ENCODE measurements around the gene SMARCD2.

The SMARCD2 gene

GRCh38 chr17:63837962-63838600, 4.4 kb downstream of the SMARCD2 start:
- Histone ChIP-seq H3K27ac (ENCODE audit: low read depth, low read length) (peak overlapping the region; percentile 31), H3K4me3 (ENCODE audit: low read depth, low read length) (no peak overlapping the region)

GRCh38 chr17:63837480-63837879, 5.0 kb downstream of the SMARCD2 start:
- H3K4me1 ChIP-seq (ENCODE audit: control insufficient read depth, insufficient read depth, low read length) = peaks cover 29% of the 10 kb centered on the region
- no peak overlapping the region for H3K27ac ChIP-seq (ENCODE audit: low read depth, low read length)
- H3K36me3 ChIP-seq (ENCODE audit: control insufficient read depth, insufficient read depth, low read length) = peaks cover 47% of the 10 kb centered on the region
- no peak overlapping the region for H3K4me3 ChIP-seq (ENCODE audit: low read depth, low read length)
- H3K27me3 ChIP-seq (ENCODE audit: control insufficient read depth, insufficient read depth, low read length) = no peaks in the 10 kb centered on the region
- H3K9me3 ChIP-seq (ENCODE audit: control insufficient read depth, insufficient read depth, low read length) = no peaks in the 10 kb centered on the region
- H3K9ac ChIP-seq (ENCODE audit: low read depth, low read length) = no peak overlapping the region

More at GRCh38 chr17:63837962-63838600, 4.4 kb downstream of the SMARCD2 start:
- peaks cover 29% of the 10 kb centered on the region for H3K4me1 ChIP-seq (ENCODE audit: control insufficient read depth, insufficient read depth, low read length)
- H3K36me3 ChIP-seq (ENCODE audit: control insufficient read depth, insufficient read depth, low read length) = peaks cover 41% of the 10 kb centered on the region
- H3K27me3 ChIP-seq (ENCODE audit: control insufficient read depth, insufficient read depth, low read length) = no peaks in the 10 kb centered on the region
- no peak overlapping the region for H3K9ac ChIP-seq (ENCODE audit: low read depth, low read length)
- no peaks in the 10 kb centered on the region for H3K9me3 ChIP-seq (ENCODE audit: control insufficient read depth, insufficient read depth, low read length)

GRCh38 chr17:63836811-63837210, 5.7 kb downstream of the SMARCD2 start:
- H3K27me3 ChIP-seq (ENCODE audit: control insufficient read depth, insufficient read depth, low read length) = no peaks in the 10 kb centered on the region
- H3K27ac ChIP-seq (ENCODE audit: low read depth, low read length) = no peak overlapping the region
- H3K9ac ChIP-seq (ENCODE audit: low read depth, low read length) = no peak overlapping the region
- H3K9me3 ChIP-seq (ENCODE audit: control insufficient read depth, insufficient read depth, low read length) = no peaks in the 10 kb centered on the region
- H3K36me3 ChIP-seq (ENCODE audit: control insufficient read depth, insufficient read depth, low read length) = peaks cover 54% of the 10 kb centered on the region
- H3K4me1 ChIP-seq (ENCODE audit: control insufficient read depth, insufficient read depth, low read length) = peaks cover 29% of the 10 kb centered on the region
- H3K4me3 ChIP-seq (ENCODE audit: low read depth, low read length) = no peak overlapping the region

- peaks cover 70% of the 10 kb centered on the region for H3K36me3 ChIP-seq (ENCODE audit: control insufficient read depth, insufficient read depth, low read length)
- no peaks in the 10 kb centered on the region for H3K9me3 ChIP-seq (ENCODE audit: control insufficient read depth, insufficient read depth, low read length)
Observed at GRCh38 chr17:63835167-63835720, 7.2 kb downstream of the SMARCD2 start.

GRCh38 chr17:63834431-63835166, 7.9 kb downstream of the SMARCD2 start:
- H3K4me3 ChIP-seq (ENCODE audit: low read depth, low read length) = no peak overlapping the region

More at GRCh38 chr17:63835167-63835720, 7.2 kb downstream of the SMARCD2 start:
- Histone ChIP-seq H3K4me1 (ENCODE audit: control insufficient read depth, insufficient read depth, low read length) (peaks cover 15% of the 10 kb centered on the region), H3K27ac (ENCODE audit: low read depth, low read length) (no peak overlapping the region), H3K4me3 (ENCODE audit: low read depth, low read length) (no peak overlapping the region), H3K9ac (ENCODE audit: low read depth, low read length) (no peak overlapping the region), H3K27me3 (ENCODE audit: control insufficient read depth, insufficient read depth, low read length) (no peaks in the 10 kb centered on the region)

GRCh38 chr17:63833741-63834373, 8.6 kb downstream of the SMARCD2 start:
- Histone ChIP-seq H3K9ac (ENCODE audit: low read depth, low read length) (no peak overlapping the region), H3K36me3 (ENCODE audit: control insufficient read depth, insufficient read depth, low read length) (peaks cover 84% of the 10 kb centered on the region), H3K4me3 (ENCODE audit: low read depth, low read length) (no peak overlapping the region), H3K27me3 (ENCODE audit: control insufficient read depth, insufficient read depth, low read length) (no peaks in the 10 kb centered on the region), H3K9me3 (ENCODE audit: control insufficient read depth, insufficient read depth, low read length) (no peaks in the 10 kb centered on the region), H3K27ac (ENCODE audit: low read depth, low read length) (no peak overlapping the region), H3K4me1 (ENCODE audit: control insufficient read depth, insufficient read depth, low read length) (peaks cover 7% of the 10 kb centered on the region)

More at GRCh38 chr17:63834431-63835166, 7.9 kb downstream of the SMARCD2 start:
- Histone ChIP-seq H3K36me3 (ENCODE audit: control insufficient read depth, insufficient read depth, low read length) (peaks cover 76% of the 10 kb centered on the region), H3K27me3 (ENCODE audit: control insufficient read depth, insufficient read depth, low read length) (no peaks in the 10 kb centered on the region), H3K9ac (ENCODE audit: low read depth, low read length) (no peak overlapping the region), H3K4me1 (ENCODE audit: control insufficient read depth, insufficient read depth, low read length) (peaks cover 15% of the 10 kb centered on the region), H3K27ac (ENCODE audit: low read depth, low read length) (no peak overlapping the region), H3K9me3 (ENCODE audit: control insufficient read depth, insufficient read depth, low read length) (no peaks in the 10 kb centered on the region)

- no peak overlapping the region for H3K27ac ChIP-seq (ENCODE audit: low read depth, low read length)
- H3K9ac ChIP-seq (ENCODE audit: low read depth, low read length) = no peak overlapping the region
- no peaks in the 10 kb centered on the region for H3K27me3 ChIP-seq (ENCODE audit: control insufficient read depth, insufficient read depth, low read length)
- no peaks in the 10 kb centered on the region for H3K9me3 ChIP-seq (ENCODE audit: control insufficient read depth, insufficient read depth, low read length)
- no peak overlapping the region for H3K4me3 ChIP-seq (ENCODE audit: low read depth, low read length)
- H3K4me1 ChIP-seq (ENCODE audit: control insufficient read depth, insufficient read depth, low read length) = peaks cover 7% of the 10 kb centered on the region; the same call in 1 of the 2 replicates
- peaks cover 90% of the 10 kb centered on the region for H3K36me3 ChIP-seq (ENCODE audit: control insufficient read depth, insufficient read depth, low read length)
Observed at GRCh38 chr17:63833026-63833740, 9.3 kb downstream of the SMARCD2 start.

- Histone ChIP-seq H3K9me3 (ENCODE audit: control insufficient read depth, insufficient read depth, low read length) (no peaks in the 10 kb centered on the region), H3K27me3 (ENCODE audit: control insufficient read depth, insufficient read depth, low read length) (no peaks in the 10 kb centered on the region), H3K27ac (ENCODE audit: low read depth, low read length) (no peak overlapping the region), H3K36me3 (ENCODE audit: control insufficient read depth, insufficient read depth, low read length) (peaks cover 91% of the 10 kb centered on the region), H3K4me3 (ENCODE audit: low read depth, low read length) (no peak overlapping the region), H3K9ac (ENCODE audit: low read depth, low read length) (no peak overlapping the region), H3K4me1 (ENCODE audit: control insufficient read depth, insufficient read depth, low read length) (peaks cover 7% of the 10 kb centered on the region; the same call in 1 of the 2 replicates)
Observed at GRCh38 chr17:63832455-63832854, 10.0 kb downstream of the SMARCD2 start.

- H3K27ac ChIP-seq (ENCODE audit: low read depth, low read length) = no peak overlapping the region
- H3K4me3 ChIP-seq (ENCODE audit: low read depth, low read length) = no peak overlapping the region
- H3K9me3 ChIP-seq (ENCODE audit: control insufficient read depth, insufficient read depth, low read length) = no peaks in the 10 kb centered on the region
- no peaks in the 10 kb centered on the region for H3K27me3 ChIP-seq (ENCODE audit: control insufficient read depth, insufficient read depth, low read length)
- peaks cover 7% of the 10 kb centered on the region; the same call in 1 of the 2 replicates for H3K4me1 ChIP-seq (ENCODE audit: control insufficient read depth, insufficient read depth, low read length)
- no peak overlapping the region for H3K9ac ChIP-seq (ENCODE audit: low read depth, low read length)
- H3K36me3 ChIP-seq (ENCODE audit: control insufficient read depth, insufficient read depth, low read length) = peaks cover 87% of the 10 kb centered on the region
Observed at GRCh38 chr17:63832014-63832413, 10.5 kb downstream of the SMARCD2 start.

GRCh38 chr17:63831505-63831904, 11.0 kb downstream of the SMARCD2 start:
- H3K4me3 ChIP-seq (ENCODE audit: low read depth, low read length) = no peak overlapping the region
- peaks cover 7% of the 10 kb centered on the region; the same call in 1 of the 2 replicates for H3K4me1 ChIP-seq (ENCODE audit: control insufficient read depth, insufficient read depth, low read length)
- H3K27ac ChIP-seq (ENCODE audit: low read depth, low read length) = no peak overlapping the region
- H3K9ac ChIP-seq (ENCODE audit: low read depth, low read length) = no peak overlapping the region
- peaks cover 83% of the 10 kb centered on the region for H3K36me3 ChIP-seq (ENCODE audit: control insufficient read depth, insufficient read depth, low read length)
- H3K27me3 ChIP-seq (ENCODE audit: control insufficient read depth, insufficient read depth, low read length) = no peaks in the 10 kb centered on the region
- H3K9me3 ChIP-seq (ENCODE audit: control insufficient read depth, insufficient read depth, low read length) = no peaks in the 10 kb centered on the region
